Umbilical cord (tissue), 2 donors: ENCODE results near the gene GTF3C5. TPM values are rescaled to one million over a fixed set of nuclear protein-coding genes. Genes with fewer than 3 reads are reported as not detected.

Experiments
- DNase-seq: peaks from one replicate; pipeline ENCODE4 v3.0.0-alpha.2; 2015; ENCODE audit warnings: low spot score
- total RNA-seq: library from RNA; depleted of rRNA; stranded (reverse); fragments of >200 nt; gene quantifications from one replicate; pipeline ENCODE4 v1.2.3, GENCODE V29; 2014; ENCODE audit warnings: low replicate concordance; ENCODE audit not compliant: insufficient read depth

Gene GTF3C5
- total RNA-seq, 1 donor from 2014 or later, result 15.4 TPM

- no peak for DNase-seq
These were observed 2.6 kb upstream of the GTF3C5 start for GRCh38 chr9:133028221-133028620.

DNA sequence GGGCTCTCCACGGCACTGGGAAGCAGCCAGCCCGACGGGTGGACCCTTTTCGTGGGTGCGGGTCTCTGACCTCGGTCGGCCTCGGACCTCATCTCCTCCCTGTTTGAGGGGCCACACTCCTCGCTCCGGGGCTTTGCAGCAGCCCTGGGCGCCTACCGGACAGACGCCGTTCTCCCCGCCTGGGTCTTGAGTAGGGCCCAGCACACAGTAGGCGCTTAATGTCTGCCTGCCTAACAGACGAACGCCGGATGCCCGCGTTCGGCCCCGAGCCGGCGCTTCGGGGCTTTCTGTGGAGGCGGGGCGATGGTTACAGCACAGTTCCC lies 842 bp upstream of the GTF3C5 start:
- DNase-seq, result no peak

DNA sequence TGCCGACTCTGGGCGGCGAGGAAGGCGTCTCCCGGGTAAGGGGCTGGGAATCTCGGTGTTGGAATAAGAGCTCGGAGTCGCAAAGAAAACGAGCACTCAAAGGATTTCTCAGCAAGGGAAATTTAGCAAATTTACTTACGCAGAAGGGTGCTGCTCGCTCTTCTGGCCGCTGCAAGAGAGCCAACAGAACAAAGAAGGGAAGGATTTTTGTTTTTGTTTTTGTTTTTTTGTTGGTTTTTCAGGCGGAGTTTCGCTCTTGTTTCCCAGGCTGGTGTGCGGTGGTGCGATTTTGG lies 279 bp downstream of the GTF3C5 start:
- DNase-seq, result no peak

GRCh38 chr9:133031496-133031911 lies 707 bp downstream of the GTF3C5 start:
- no peak for DNase-seq

GRCh38 chr9:133032171-133032570 lies 1.4 kb downstream of the GTF3C5 start:
- DNase-seq, result no peak

DNA sequence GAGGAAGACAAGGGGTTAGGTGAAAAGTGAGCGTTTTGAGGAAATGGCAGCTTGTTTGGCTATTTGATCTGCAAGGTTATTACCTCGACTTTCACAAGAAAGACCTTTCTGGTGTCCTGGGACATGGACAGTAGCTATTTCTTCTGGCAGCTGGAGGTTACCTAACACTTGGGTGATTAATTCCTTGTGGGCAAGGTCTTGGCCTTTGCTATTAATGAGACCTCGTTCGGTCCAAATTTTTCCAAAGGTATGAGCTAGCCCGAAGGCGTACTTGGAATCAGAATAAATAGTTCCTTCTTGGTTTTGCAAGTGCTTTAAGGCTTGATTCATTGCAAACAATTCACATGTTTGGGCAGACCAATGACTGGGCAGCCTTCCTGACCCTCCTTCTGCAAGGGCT lies 4.9 kb downstream of the GTF3C5 start:
- no peak for DNase-seq

DNA sequence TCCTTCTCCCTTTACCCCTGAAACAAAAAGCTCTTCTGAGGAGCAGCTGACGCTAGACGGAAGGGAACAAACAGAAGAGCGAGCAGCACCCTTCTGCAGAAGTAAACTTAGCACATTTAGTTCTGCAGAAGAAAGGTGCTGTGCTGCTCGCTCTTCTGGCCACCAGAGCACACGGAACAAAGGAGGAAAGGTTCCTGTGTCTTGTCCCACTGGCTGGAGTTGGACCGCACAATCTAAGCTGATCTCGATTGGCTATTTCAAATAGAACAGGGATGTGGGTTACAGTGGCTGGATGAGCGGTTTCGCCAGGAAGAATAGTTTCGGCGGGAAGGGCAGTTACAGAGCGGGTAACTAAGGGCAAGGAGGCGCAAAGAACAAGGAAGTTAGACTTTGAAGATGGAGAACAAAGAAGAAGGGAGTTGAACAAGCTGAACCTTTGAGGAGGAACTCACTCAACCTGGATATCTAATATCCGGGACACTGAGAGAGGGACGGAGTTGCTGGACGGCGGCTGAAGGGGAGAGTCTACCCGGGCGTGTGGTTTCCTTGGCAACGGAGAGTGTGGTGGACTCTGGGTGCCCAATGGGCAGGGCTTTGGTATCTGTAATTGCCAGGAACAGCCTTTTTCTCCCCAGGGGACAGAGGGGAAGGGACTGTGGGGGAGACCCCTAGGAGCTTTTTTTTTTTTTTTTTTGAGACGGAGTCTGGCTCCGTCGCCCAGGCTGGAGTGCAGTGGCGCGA lies 7.1 kb downstream of the GTF3C5 start:
- no peak for DNase-seq

GRCh38 chr9:133040892-133041479 lies 10.2 kb downstream of the GTF3C5 start:
- peak; percentile 32 for DNase-seq

GRCh38 chr9:133041958-133042357 lies 11.2 kb downstream of the GTF3C5 start:
- no peak for DNase-seq

GRCh38 chr9:133042676-133043075 lies 11.9 kb downstream of the GTF3C5 start:
- no peak for DNase-seq

- no peak for DNase-seq
These were observed 12.7 kb downstream of the GTF3C5 start for GRCh38 chr9:133043449-133044035.

DNA sequence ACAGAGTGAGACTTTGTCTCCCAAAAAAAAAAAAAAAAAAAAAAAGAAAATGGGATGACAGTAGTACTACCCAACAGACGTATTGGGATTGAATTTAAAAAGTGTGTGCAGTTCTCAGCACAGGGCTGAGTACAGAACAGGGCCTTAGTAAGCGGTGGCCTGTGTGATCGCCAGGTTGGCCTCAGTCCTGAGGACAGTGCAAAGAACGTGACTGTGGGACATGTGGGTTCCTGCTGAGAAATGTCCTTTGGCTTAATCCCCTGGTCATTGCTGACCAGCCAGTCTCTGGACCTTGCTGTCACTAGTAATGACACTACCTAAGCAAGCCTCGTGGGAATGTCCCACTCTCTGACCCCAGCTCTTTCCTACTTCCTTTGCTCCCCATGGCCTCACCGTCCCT lies 13.3 kb downstream of the GTF3C5 start:
- no peak for DNase-seq

GRCh38 chr9:133044661-133045060 lies 13.9 kb downstream of the GTF3C5 start:
- no peak for DNase-seq

DNA sequence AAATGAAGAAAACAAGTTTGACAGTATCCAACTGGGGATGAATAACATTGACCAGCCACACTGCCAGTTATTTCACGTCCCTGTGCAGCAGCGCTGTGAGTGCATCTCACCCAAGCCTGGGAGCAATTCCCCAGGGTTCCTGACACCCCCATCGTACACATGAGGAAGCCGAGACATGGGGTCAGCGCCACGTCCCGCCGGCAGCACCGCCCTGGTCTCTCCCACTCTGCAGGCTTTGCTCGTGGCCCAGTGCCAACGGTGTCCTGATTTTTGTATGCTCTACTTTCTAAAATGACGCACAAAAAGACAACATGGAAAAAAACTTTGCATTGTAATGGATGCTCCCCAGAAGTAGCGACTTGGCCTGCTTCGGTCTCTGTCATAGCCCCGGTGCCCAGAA lies 14.3 kb downstream of the GTF3C5 start:
- DNase-seq, result no peak

DNA sequence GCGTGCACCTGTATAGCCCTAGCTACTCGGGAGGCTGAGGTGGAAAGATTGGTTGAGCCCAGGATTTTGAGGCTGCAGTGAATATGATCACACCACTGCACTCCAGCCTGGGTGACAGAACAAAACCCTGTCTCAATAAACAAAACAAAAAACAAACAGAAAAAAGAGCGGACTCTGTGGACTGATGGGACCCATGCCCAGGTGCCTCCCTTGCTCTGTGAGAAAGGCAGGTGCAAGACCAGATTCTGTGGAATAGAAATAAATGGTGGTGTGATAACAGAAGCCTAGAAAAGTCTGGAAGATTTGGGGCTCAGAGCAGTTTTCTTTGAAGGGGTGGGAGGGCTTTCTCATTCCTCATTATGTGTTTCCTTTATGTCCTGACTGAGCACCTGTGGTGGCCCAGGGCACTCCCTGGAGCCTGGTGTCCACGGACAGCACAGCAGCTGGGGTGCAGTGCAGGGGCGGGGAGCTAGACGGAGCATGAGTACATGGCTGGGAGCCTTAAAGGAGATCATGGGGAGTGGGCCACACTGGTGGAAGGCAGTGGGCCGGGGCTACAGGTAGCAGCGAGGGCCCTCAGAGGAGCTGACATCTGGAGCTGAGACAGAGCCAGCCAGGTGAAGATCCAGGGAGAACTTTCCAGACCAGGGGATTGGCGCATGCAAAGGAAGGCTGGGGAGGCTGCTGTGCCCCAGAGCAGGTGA lies 15.6 kb downstream of the GTF3C5 start:
- no peak for DNase-seq

GRCh38 chr9:133046900-133047295 lies 16.1 kb downstream of the GTF3C5 start:
- DNase-seq, result no peak

DNA sequence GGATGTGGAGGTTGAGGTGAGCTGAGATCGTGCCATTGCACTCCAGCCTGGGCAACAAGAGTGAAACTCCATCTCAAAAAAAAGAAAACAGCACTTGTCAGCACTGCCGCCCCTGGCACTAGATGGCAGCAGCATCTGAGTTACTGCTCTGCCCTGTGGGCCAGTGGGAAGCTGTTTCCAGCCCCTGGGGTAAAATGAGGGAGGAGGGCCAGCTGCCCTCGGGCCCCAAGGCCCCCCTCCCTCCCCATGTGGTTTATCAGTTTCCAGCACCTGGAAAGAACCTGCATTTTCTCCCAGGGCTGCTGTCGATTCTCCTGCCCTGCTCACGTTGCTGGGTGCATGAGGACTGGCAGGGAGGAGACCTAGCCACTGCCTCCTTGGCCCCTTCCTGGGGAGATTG lies 17.8 kb downstream of the GTF3C5 start:
- no peak for DNase-seq

DNA sequence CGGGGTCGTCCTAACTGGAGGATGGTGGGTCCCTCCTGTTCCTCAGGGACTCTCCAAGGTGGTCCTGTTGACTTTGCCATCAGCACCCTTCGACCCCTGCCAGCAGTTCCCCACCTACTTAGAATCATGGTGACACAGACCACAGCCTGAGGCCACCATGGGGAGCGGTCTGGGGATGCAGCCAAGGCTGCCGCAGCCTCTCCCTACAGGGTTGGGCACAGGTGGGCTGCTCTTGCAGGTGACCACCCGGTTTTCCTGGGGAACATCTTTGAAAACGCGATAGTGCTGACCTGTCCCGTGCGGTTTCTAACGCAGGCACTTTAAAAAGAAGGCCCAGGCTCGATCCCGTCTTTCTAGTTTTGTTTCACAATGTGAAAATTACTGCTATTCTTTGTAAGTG lies 18.2 kb downstream of the GTF3C5 start:
- DNase-seq, result no peak

- DNase-seq, result no peak
These were observed 19.3 kb downstream of the GTF3C5 start for GRCh38 chr9:133050142-133050541.

DNA sequence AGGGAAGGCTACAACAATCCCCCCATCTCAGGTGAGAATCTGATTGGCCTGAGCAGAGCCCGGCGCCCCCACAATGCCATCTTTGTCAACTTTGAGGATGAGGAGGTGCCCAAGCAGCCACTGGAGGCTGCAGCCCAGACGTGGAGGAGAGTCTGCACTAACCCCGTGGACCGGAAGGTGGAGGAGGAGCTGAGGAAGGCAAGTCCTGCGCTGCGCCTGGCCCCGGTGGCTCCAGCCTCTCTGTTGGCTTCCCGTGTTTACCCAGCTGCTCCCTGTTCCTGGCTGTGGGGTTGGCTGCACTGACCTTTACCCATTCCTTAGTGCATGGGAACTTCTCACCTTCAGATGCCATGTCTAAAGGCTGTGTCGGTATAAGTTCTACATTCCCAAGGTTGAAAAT lies 20.0 kb downstream of the GTF3C5 start:
- DNase-seq, result no peak

GRCh38 chr9:133051281-133051900 lies 20.6 kb downstream of the GTF3C5 start:
- DNase-seq, result no peak

- DNase-seq, result no peak
These were observed 21.3 kb downstream of the GTF3C5 start for GRCh38 chr9:133051966-133052539.
